PC-9 (cell line): ENCODE data around the gene CD44. TPM values are rescaled to one million over a fixed set of nuclear protein-coding genes. Genes with fewer than 3 reads are reported as not detected.
A peak's percentile ranks its signal among the peaks of the same experiment; 100 is the strongest.
"Not testable (repeated sequence)": the region's sequence is repeated elsewhere in the genome, so short reads cannot be mapped to it uniquely, and the experiment has no call there.

Experiments
- Bru-seq: library from RNA; stranded (reverse); fragments of 400-500 nt; gene quantifications from one replicate; lab custom pipeline; 2021; lab: Mats Ljungman, UMichigan
- BruChase-seq, 2 experiments: library from RNA; stranded (reverse); fragments of 400-500 nt; gene quantifications; one replicate each; lab custom pipeline; 2021; lab: Mats Ljungman, UMichigan
- BruUV-seq: library from RNA; stranded (reverse); fragments of 400-500 nt; replicated peaks from 2 replicates; lab custom pipeline; 2021; lab: Mats Ljungman, UMichigan
- CTCF ChIA-PET: fragments of 300-600 bp; sonication (Branson Sonifier 250); formaldehyde crosslinking; loops from one replicate; lab custom pipeline; 2022; ENCODE audit warnings: antibody characterized with exemption; lab: Charles Lee
- POLR2A ChIA-PET: fragments of 300-600 bp; sonication (Branson Sonifier 250); formaldehyde crosslinking; loops from one replicate; lab custom pipeline; 2022; ENCODE audit warnings: antibody characterized with exemption; ENCODE audit not compliant: unreplicated experiment; lab: Charles Lee
- DNase-seq, 2 experiments: peaks; one replicate each; pipeline versions ENCODE4 v3.0.0 to v3.0.0-alpha.2; 2015 to 2022; ENCODE audit warnings: mixed read lengths in 1 of 2
- H2AFZ ChIP-seq: fragments of 200-600 bp; sonication (generic); 2 replicates; pipeline ENCODE4 v1.8.1; 2017; ENCODE audit warnings: antibody characterized with exemption
- H3F3A ChIP-seq: fragments of 200-600 bp; sonication (generic); 2 replicates; pipeline ENCODE4 v1.8.1; 2017; ENCODE audit warnings: antibody characterized with exemption, mild to moderate bottlenecking, low read depth; ENCODE audit not compliant: insufficient read depth
- H3K27ac ChIP-seq: fragments of 200-600 bp; sonication (generic); 2 replicates; pipeline ENCODE4 v1.6.1; 2016; ENCODE audit warnings: mixed run types
- H3K27me3 ChIP-seq: fragments of 200-600 bp; sonication (generic); 2 replicates; pipeline ENCODE4 v1.6.1; 2016; ENCODE audit warnings: low read depth, mixed run types; ENCODE audit not compliant: insufficient read depth
- H3K36me3 ChIP-seq: fragments of 200-600 bp; sonication (generic); 2 replicates; pipeline ENCODE4 v1.6.1; 2016; ENCODE audit warnings: low read depth, mixed run types
- H3K4me1 ChIP-seq: fragments of 200-600 bp; sonication (generic); replicated peaks from 2 replicates; pipeline ENCODE4 v1.6.1; 2016; ENCODE audit warnings: mixed run types; ENCODE audit not compliant: insufficient read depth
- H3K4me2 ChIP-seq: fragments of 200-600 bp; sonication (generic); 2 replicates; pipeline ENCODE4 v1.6.1; 2017; ENCODE audit warnings: mixed run types
- H3K4me3 ChIP-seq: fragments of 200-600 bp; sonication (generic); 2 replicates; pipeline ENCODE4 v1.6.1; 2016; ENCODE audit warnings: mixed run types
- H3K79me2 ChIP-seq: fragments of 200-600 bp; sonication (generic); 2 replicates; pipeline ENCODE4 v1.6.1; 2017; ENCODE audit warnings: low read depth, mixed run types
- H3K9me2 ChIP-seq: fragments of 200-600 bp; sonication (generic); 2 replicates; pipeline ENCODE4 v1.8.1; 2017; ENCODE audit warnings: mild to moderate bottlenecking; ENCODE audit not compliant: insufficient read depth
- H3K9me3 ChIP-seq: fragments of 200-600 bp; sonication (generic); 2 replicates; pipeline ENCODE4 v1.8.1; 2016; ENCODE audit warnings: low read depth; ENCODE audit not compliant: insufficient read depth
- H4K20me1 ChIP-seq: fragments of 200-600 bp; sonication (generic); 2 replicates; pipeline ENCODE4 v1.8.1; 2017; ENCODE audit not compliant: insufficient read depth
- EZH2 ChIP-seq: fragments of 200-600 bp; sonication (generic); IDR thresholded peaks from 2 replicates; pipeline ENCODE4 v1.8.0; 2017; ENCODE audit warnings: antibody characterized with exemption, low read depth
- intact Hi-C: fragments of 100-400 bp; cut with micrococcal nuclease; formaldehyde crosslinking; loops from one replicate; pipeline ENCODE4 v1.10.0; 2022; ENCODE audit not compliant: unreplicated experiment
- long read RNA-seq: library from polyadenylated mRNA; stranded (forward); transcript quantifications from one replicate; pipeline ENCODE4 v2.0.0, GENCODE V29; 2022
- total RNA-seq: library from RNA; stranded (reverse); gene quantifications from 2 replicates; pipeline ENCODE4 v1.2.3, GENCODE V29; 2021
- TF ChIP-seq, protein P1 (sequence below): fragments of 200-600 bp; sonication (generic); conservative IDR thresholded peaks from 2 replicates; pipeline ENCODE4 v1.6.1; 2017; ENCODE audit warnings: mixed run types, antibody characterized with exemption, mild to moderate bottlenecking, moderate library complexity

The CD44 gene
- 775 and 872 TPM in 2 replicates for total RNA-seq
- percentile 99 among the genes with signal in this experiment for Bru-seq, nascent RNA
- BruChase-seq, experiment 1, labeled RNA remaining after a 2-hour chase: percentile 99 among the genes with signal in this experiment
- percentile 98 among the genes with signal in this experiment for BruChase-seq, experiment 2, labeled RNA remaining after a 6-hour chase
- long read RNA-seq, full-length matches to known transcripts: 277 of 610 reads
- long read RNA-seq, partial matches to known transcripts: 109 of 610 reads
- long read RNA-seq, other reads (novel, unspliced or antisense): 224 of 610 reads

DNA sequence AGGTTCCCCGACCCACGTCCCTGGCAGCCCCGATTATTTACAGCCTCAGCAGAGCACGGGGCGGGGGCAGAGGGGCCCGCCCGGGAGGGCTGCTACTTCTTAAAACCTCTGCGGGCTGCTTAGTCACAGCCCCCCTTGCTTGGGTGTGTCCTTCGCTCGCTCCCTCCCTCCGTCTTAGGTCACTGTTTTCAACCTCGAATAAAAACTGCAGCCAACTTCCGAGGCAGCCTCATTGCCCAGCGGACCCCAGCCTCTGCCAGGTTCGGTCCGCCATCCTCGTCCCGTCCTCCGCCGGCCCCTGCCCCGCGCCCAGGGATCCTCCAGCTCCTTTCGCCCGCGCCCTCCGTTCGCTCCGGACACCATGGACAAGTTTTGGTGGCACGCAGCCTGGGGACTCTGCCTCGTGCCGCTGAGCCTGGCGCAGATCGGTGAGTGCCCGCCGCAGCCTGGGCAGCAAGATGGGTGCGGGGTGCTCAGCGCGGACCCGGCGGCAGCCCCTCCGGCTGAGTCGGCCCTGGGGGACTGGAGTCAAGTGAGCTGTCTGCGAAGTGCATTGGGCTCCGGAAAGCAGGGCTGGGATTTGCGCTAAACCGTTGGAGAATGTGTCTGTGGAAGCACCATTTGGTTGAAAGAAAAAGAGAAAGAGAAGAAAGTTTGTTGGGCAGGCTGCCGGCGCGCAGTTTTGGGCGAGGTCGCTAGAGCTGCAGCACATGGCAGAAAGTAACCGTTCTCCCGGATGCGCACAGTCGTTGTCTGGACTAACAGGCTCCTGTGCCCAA, at the start of gene CD44:
CD44 (plus strand) TSS at position 229 of the 779 bp plus-strand sequence; CDS start at position 362, 133 bp downstream.
- peak within 1 kb of the TSS; percentile 97 for H3K4me2 ChIP-seq
- peak within 1 kb of the TSS; percentile 82 for H2AFZ ChIP-seq
- H3F3A ChIP-seq: peaks cover 45% of the 10 kb centered on the region
- peaks cover 70% of the 10 kb centered on the region for H3K79me2 ChIP-seq
- DNase-seq: peak; percentile 72 to 84
- H3K27ac ChIP-seq: peak within 1 kb of the TSS; percentile 91
- BruUV-seq: TSS peak; percentile 53
- TF ChIP-seq, protein P1, sequence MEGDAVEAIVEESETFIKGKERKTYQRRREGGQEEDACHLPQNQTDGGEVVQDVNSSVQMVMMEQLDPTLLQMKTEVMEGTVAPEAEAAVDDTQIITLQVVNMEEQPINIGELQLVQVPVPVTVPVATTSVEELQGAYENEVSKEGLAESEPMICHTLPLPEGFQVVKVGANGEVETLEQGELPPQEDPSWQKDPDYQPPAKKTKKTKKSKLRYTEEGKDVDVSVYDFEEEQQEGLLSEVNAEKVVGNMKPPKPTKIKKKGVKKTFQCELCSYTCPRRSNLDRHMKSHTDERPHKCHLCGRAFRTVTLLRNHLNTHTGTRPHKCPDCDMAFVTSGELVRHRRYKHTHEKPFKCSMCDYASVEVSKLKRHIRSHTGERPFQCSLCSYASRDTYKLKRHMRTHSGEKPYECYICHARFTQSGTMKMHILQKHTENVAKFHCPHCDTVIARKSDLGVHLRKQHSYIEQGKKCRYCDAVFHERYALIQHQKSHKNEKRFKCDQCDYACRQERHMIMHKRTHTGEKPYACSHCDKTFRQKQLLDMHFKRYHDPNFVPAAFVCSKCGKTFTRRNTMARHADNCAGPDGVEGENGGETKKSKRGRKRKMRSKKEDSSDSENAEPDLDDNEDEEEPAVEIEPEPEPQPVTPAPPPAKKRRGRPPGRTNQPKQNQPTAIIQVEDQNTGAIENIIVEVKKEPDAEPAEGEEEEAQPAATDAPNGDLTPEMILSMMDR: no peak
- TF ChIP-seq EZH2: no peak
- POLR2A ChIA-PET: interaction anchor here (0.7 to 1.6 kb wide), 3 partner anchors 24 to 108 kb away, joined by 4 to 24 read pairs (median 5); no protein-coding TSS in a partner anchor
- no peaks in the 10 kb centered on the region for H3K9me3 ChIP-seq
- intact Hi-C loops: loop anchor here (1.0 to 5.0 kb wide), 5 partner anchors 28 to 1092 kb away; no protein-coding TSS in a partner anchor
- peaks cover 23% of the 10 kb centered on the region for H3K36me3 ChIP-seq
- peaks cover 16% of the 10 kb centered on the region for H4K20me1 ChIP-seq
- H3K27me3 ChIP-seq: no peaks in the 10 kb centered on the region
- peak within 1 kb of the TSS; percentile 70 for H3K4me3 ChIP-seq
- no peaks in the 10 kb centered on the region for H3K9me2 ChIP-seq
- H3K4me1 ChIP-seq: peaks cover 66% of the 10 kb centered on the region
- CTCF ChIA-PET: no interaction called here

GRCh38 chr11:35089666-35090065, 49.3 kb upstream of the CD44 start:
- Histone ChIP-seq H3K4me3 (no peak overlapping the region), H4K20me1 (no peaks in the 10 kb centered on the region), H3K9me3 (0 out of 2 replicates have a peak, but pooled peaks cover 12% of the 10 kb centered on the region), H3K9me2 (no peaks in the 10 kb centered on the region), H2AFZ (no peak overlapping the region), H3K79me2 (no peaks in the 10 kb centered on the region), H3K27ac (no peak overlapping the region), H3K4me2 (no peak overlapping the region), H3F3A (peaks cover 8% of the 10 kb centered on the region), H3K4me1 (peaks cover 19% of the 10 kb centered on the region), H3K36me3 (no peaks in the 10 kb centered on the region), H3K27me3 (no peaks in the 10 kb centered on the region)
- no peak for DNase-seq
- ChIA-PET CTCF (no interaction called here), POLR2A (no interaction called here)
- TF ChIP-seq, protein P1: no peak
- TF ChIP-seq EZH2: no peak
- intact Hi-C loops: loop anchor here (10.0 kb wide), 1 partner anchor 205 kb away; no protein-coding TSS in a partner anchor
- BruUV-seq: no TSS peak

DNA sequence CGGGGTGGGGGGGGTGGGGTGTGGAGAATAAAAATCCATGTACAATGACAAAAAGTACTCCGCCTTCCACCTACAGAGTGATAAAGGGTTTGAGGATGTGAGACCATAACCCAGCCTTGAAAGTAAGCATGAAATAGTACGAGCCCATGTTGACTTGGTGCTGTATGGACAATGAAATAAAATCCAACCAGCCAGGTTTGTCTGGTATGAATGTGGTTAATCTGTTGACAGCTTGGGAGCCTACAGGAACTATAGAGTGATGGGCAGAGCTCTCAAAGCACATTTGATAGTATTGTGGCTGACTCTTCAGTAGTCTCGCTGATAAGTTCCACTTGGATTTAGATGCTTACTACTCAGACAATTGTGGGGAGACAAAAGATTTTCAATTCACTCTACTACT, 48.8 kb upstream of the CD44 start:
- Histone ChIP-seq H3K9me3 (0 out of 2 replicates have a peak, but pooled peaks cover 12% of the 10 kb centered on the region), H3K36me3 (no peaks in the 10 kb centered on the region)

DNA sequence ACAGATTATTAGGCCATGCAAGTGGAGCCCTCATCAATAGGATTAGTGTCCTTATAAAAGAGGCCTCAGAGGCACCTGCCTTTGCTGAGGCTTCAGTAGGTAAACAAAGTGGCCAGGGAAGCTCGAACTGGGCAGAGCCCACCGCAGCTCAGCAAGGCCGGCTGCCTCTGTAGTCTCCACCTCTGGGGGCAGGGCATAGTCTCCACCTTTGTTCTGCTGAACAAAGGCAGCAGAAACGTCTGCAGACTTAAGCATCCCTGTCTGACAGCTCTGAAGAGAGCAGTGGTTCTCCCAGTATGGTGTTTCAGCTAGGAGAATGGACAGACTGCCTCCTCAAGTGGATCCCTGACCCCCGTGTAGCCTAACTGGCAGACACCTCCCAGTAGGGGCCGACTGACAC, 48.0 kb upstream of the CD44 start:
- BruUV-seq, H3F3A ChIP-seq, H3K36me3 ChIP-seq, POLR2A ChIA-PET, DNase-seq, H3K27me3 ChIP-seq, intact Hi-C loops, H3K27ac ChIP-seq, H3K79me2 ChIP-seq, H3K4me3 ChIP-seq, H4K20me1 ChIP-seq, H2AFZ ChIP-seq, H3K4me2 ChIP-seq, H3K9me2 ChIP-seq, CTCF ChIA-PET: not testable (repeated sequence)
- Histone ChIP-seq H3K9me3 (peaks cover 12% of the 10 kb centered on the region; the same call in 1 of the 2 replicates), H3K4me1 (peaks cover 11% of the 10 kb centered on the region)

More for the DNA sequence above, 48.8 kb upstream of the CD44 start:
- H3K27me3 ChIP-seq: no peaks in the 10 kb centered on the region
- H3K4me1 ChIP-seq: peaks cover 15% of the 10 kb centered on the region
- DNase-seq: no peak
- no peaks in the 10 kb centered on the region for H3K79me2 ChIP-seq
- no peaks in the 10 kb centered on the region for H4K20me1 ChIP-seq
- no peak overlapping the region for H2AFZ ChIP-seq
- no peak overlapping the region for H3K27ac ChIP-seq
- H3F3A ChIP-seq: peaks cover 7% of the 10 kb centered on the region; the same call in 1 of the 2 replicates
- BruUV-seq: no TSS peak
- H3K4me2 ChIP-seq: no peak overlapping the region
- CTCF ChIA-PET: no interaction called here
- no peaks in the 10 kb centered on the region for H3K9me2 ChIP-seq
- intact Hi-C loops: no loop called here
- no peak overlapping the region for H3K4me3 ChIP-seq
- TF ChIP-seq EZH2: no peak
- TF ChIP-seq, protein P1: no peak
- POLR2A ChIA-PET: no interaction called here
